CD4-positive, alpha-beta T cell treated with Interferon gamma for 1 hour (primary cell): ENCODE data around the gene OR2T6.
"Not testable (repeated sequence)": the region's sequence is repeated elsewhere in the genome, so short reads cannot be mapped to it uniquely, and the experiment has no call there.

ENCODE experiments used
- DNase-seq: peaks from one replicate; pipeline ENCODE4 v3.0.0-alpha.2; 2020

The OR2T6 gene, protein sequence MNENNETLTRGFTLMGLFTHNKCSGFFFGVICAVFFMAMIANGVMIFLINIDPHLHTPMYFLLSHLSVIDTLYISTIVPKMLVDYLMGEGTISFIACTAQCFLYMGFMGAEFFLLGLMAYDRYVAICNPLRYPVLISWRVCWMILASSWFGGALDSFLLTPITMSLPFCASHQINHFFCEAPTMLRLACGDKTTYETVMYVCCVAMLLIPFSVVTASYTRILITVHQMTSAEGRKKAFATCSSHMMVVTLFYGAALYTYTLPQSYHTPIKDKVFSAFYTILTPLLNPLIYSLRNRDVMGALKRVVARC

DNA sequence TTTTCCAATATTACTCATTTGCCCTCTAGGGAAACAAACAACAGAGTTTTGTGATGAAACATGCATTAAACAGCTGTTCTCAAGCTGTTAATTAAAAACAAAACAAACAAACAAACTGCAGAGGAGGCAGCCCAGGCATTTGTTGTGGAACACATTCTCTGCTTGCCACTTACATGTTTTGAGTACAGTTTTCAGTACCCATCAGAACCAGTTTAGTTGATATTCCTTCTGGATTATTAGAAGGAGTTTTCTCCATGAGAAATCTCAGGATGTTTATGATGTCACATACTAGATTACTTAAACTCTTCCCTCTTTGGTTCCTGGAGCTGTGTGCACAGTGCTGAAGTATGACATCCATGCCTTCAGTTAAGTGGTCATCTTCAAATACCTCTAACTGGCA, at the start of gene OR2T6:
Gene OR2T6 (plus strand): TSS at position 301 of the 400 bp plus-strand sequence. CDS start 11,863 bp downstream, outside the sequence.
- no peak for DNase-seq

DNA sequence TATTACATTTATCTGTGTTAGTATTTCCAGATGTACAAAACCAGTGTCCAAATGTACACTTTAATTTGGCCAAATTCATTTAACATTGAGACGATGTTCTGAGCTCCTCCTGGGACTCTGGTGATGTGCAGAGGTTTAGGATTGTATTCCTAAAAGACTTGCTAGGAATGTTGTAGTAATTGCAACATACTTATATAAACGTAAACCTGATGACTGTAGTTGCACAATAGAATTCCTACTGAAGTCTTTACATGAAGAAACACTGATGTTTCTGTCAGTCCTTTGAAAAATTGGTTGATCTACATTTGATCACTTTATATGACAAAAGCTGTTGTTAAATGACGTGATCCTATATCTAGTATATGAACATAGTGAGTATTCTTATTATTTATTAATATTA, 32.1 kb upstream of the OR2T6 start:
- no peak for DNase-seq

DNA sequence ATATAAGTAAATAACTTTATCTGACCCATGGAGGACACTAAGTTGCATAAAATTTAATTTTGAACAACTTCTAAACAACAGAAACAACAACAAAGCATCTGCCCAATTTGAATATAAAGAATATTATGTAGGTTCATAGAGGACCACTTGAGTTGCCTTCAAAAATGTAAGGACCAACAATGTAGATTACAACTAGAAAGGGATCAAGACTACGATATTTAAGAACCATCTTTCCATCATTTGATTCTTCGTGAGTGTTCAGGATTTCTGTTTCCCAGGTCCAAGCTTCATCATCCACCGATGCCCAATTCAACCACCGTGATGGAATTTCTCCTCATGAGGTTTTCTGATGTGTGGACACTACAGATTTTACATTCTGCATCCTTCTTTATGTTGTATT, 27.1 kb upstream of the OR2T6 start, which contains the start of gene OR14C36:
Gene OR14C36 (plus strand): TSS at position 301 of the 400 bp plus-strand sequence. CDS start 0 bp downstream, at position 301.
- no peak for DNase-seq

DNA sequence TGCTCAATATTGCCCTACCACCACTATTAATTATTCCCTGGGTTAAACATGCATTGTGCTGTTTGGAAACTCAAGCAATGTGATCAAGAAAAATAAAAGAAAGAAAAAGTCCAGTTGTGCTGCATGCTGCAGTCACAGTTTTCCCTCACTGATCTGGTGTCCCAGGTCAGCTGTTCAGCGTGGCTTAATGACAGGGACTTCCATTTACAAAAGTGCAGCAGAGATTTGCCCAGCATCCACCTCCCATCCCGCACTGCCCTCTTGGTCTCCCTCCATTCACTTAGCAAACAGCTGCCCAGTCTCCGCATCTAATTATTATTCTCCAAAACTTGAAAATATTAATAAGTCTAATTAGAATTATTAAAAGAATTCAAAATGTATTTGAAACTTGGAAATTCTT, 16.1 kb upstream of the OR2T6 start:
- DNase-seq, result no peak

DNA sequence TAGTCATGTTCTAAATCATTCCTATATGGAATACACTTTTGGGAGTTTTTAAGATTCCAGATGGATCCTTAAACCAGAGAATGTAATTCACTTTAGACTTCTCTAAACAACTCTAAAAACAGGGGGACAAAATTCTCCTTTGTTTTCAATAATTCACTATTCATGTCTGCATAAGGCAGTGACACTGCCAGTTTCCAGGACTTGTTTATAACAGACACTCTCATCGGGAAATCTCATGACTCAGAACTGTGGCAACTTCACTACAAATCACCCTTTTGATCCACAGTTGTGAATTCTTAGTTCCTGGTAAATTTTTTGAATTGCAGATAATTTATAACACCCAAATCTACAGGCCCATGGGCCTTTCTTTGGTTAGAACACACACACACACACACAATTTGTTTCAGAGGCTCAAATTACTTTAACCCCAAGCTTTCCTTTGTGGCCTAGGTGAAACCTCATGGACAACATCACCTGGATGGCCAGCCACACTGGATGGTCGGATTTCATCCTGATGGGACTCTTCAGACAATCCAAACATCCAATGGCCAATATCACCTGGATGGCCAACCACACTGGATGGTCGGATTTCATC, 14.3 kb upstream of the OR2T6 start, which contains the start of gene OR2T4:
Gene OR2T4 (plus strand): TSS at position 545 of the 595 bp plus-strand sequence. CDS start 0 bp downstream, at position 545.
- DNase-seq, result no peak

DNA sequence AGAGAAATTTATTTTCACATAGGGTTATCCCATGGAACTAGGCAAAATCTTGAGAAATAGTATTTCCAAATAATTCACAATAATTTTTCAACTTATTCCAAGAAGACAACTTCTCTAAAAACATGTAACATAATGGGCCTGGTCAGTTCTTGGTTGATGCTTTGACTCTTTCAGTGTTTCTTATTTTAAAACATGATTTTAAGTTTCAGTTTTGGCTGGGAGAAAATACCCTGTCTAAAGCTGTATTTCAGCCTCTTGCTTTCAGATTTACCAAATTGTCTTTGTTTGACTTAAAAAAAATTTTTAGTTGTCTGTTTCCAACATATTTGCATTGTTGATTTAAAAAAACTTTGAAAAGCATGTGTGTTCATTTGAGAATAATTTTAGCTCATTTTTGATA, 8.9 kb upstream of the OR2T6 start:
- DNase-seq, result no peak

DNA sequence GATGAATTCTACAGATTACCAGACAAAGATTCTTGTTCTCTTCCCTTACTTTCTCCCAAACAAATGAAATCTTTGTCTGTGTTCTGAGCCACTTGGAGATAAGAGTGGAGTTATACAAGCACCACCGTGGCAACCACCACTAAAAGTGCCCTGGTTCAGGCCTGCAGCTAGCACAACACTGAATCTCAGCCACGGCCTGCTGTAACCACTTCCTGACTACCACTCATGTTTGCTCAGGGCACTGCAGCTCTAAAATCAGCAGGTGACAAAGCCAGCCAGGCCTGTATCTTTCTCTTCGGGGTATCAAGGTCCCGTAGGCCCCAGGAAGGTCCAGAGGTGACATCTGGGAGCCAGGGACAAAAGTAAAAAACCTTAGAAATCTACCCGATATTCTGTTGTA, 3.2 kb upstream of the OR2T6 start:
- DNase-seq, result no peak

DNA sequence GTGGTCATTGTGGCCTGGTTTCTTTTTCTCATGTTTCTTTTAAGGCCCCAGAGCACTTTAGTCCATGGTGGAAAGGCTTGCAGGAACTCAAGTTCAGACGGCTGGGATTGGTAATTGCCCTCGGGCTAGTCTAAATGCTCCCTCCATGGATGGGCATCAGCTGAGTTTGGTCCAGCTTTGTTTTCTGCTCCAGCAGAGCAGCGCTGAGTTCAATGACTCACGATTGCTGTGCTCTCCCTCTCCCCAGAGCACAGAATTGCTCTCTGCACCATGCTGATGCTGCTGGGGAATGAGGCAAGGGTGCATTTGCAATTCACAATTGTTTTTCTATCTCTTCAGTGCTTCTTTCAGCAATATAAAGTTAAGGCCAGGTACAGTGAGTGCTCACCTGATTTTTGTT, 1.8 kb upstream of the OR2T6 start:
- no peak for DNase-seq

DNA sequence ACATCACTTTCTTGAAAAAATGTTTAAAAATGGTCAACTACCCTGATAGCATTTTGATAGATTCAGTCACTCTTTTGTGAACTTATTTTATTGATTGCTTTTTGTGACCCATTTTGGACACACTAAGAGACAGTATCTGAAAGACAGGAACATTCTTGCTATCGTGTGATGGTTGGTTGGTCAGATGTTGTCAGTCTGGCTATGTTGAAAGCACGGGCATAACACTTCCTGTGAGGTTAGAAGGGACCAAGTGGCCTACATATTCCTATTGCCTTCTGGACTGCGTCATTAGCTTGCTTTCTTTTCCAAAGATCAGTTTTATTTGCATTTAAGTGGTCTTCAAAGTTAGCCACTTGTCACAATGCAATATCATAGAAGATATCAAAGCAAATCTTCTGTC, 1.4 kb downstream of the OR2T6 start:
- no peak for DNase-seq

DNA sequence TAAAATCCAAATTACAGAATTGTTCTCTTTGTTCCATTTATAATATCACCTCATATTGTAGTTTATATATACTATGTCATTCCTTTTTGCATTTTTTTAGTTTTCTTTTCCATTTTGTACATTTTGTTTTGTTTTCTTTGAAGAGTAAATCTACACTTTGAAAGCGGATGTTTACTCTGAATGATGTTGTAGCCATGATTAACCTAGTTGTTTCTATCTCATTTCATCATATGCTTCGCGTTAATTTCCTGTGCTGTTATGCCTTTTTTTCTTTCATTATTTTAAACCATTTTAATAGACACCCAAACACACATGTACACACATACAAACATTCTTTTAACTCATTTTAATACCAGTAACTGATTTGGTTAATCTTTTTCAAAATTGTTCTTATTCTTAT, 5.3 kb downstream of the OR2T6 start:
- DNase-seq, result no peak

DNA sequence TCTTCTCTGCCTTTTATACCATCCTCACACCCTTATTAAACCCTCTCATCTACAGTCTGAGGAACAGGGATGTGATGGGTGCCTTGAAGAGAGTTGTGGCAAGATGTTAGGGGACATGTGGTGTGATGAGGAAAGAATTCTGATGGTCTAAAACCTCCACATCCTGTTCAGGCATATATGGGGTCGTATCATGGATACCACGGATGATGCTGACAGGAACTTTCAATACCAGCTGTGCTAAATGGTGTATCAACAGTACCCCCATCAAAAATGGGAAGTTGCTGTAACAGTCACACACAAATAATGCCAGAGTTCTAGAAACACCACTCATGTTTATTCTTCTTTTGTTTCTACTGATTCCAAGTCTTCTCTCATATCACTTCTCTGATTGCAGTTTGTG, 12.9 kb downstream of the OR2T6 start:
- no peak for DNase-seq

DNA sequence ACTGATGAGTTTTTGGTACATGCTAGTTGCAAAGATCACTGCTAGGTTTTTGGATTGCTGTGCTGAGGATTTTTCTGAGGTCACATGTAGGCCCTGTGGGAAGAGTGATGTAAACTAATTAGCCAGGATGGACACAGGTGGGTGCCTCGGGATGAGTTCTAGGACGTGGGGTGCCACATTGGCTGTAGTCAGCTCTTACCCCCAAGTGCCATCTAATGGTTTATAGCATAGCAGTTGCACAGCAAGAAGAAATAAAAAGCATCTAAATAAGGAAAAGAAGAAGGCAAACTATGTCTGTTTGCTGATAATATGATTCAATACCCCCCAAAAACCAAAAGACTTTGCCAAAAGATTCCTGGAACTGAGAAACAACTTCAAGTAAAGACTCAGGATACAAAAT, 17.5 kb downstream of the OR2T6 start:
- no peak for DNase-seq

DNA sequence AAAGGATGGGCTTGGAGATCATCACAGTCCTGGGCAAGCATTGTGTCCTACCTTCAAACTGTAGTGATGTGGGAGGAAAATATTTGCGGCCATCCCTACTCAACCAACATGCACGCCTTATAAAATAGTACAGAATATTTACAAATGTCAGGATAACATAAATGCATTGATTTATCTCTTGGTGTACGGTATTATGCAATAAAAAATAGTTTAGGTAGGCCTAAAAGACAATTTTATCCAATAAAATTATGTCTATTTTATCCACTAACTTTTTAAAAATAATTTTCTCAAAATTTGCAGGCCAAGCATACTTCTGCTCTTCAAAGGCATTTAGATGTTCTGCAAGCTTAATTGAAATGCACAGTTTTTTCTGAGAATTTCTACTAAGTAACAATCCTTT, 27.2 kb downstream of the OR2T6 start, which contains the start of gene OR2T1:
Gene OR2T1 (plus strand): TSS at position 301 of the 400 bp plus-strand sequence. CDS start 3,100 bp downstream, outside the sequence.
- no peak for DNase-seq

DNA sequence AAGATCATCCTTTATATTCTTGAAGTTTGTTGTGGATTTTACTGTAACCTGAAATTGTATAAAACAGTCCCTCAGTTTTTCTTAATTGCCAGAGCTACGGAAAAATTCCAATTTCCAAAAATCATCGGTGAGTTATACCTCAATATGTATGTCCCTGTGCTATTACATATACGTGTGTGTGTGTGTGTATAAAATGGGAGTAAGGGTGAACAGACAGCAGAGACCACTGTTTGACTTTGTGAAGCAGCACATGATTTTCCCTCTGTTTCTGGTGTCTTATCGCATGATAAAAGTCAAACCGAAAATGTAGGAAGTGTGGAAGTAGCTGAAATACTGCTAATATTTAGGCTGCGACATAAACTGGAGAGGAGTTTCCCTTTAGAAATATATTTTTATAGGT, 28.5 kb downstream of the OR2T6 start:
- DNase-seq, result no peak

DNA sequence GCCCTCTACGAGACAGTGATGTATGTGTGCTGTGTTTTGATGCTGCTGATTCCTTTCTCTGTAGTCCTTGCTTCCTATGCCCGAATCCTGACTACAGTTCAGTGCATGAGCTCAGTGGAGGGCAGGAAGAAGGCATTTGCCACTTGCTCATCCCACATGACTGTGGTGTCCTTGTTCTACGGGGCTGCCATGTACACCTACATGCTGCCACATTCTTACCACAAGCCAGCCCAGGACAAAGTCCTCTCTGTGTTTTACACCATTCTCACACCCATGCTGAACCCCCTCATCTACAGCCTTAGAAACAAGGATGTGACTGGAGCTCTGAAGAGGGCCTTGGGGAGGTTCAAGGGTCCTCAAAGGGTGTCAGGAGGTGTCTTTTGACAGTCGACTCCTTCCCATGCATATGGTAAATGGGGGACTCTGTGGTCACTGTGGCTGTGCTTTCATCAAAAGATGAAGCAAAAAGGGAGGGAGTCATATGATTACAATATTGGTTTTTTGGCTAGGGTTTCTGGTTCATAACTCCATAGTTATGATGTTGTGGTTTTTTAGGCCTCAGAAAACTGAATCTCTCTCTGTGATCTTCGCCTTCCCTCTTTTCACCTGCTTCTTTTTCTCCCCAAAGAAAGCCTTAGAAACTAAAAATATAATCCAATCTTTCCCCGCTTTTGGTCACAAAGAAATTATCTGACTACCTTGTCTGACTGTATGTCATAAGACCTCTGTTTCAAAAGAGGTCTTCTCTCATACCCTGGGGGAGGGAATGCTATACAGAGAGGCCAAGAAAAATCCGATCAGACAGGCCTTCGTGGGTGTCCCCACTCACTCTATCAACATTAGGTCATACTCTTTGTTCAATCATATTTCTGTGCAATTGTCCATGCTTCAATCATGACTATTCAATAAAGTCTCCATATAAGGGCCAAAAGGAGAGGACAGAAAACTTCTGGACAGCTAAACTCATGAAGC, 31.5 kb downstream of the OR2T6 start:
- no peak for DNase-seq

DNA sequence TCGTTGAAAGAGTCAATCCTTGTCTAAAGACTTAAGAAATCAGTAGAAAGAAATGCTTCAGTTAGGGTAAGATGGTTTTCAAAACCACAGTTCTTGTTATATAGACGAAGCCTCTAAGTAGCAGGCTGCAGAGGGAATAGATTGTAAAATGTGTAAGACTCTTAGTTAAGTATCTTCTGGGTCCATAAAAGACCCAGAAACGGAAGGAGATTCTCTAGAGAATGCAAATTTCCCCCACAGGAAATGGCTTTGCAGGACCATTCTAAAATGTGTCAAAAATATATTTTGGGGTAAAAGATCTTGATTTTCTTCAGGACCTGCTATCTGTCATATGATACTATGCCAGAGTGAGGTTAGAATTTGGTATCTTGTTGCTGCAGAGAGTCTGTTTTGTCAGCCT, 40.7 kb downstream of the OR2T6 start:
- no peak for DNase-seq

DNA sequence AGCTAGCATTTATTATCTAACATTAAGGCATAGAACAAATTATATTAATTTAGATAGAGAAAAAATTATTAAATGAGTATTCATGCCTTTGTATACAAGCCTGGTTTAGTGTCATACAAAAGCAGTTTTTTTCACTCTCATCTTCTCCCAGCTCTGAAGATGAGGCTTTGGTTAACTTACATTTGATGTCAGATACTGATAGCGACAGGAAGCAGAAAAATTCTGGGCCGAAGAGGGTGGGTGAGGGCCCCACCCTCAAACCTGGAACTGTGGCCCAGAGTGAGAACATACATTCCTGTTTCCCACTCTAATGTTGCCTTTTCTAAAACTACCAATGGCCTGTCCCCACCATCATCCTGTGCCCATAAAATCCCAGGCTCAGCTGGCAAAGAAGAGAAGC, 42.3 kb downstream of the OR2T6 start:
- DNase-seq, result no peak

DNA sequence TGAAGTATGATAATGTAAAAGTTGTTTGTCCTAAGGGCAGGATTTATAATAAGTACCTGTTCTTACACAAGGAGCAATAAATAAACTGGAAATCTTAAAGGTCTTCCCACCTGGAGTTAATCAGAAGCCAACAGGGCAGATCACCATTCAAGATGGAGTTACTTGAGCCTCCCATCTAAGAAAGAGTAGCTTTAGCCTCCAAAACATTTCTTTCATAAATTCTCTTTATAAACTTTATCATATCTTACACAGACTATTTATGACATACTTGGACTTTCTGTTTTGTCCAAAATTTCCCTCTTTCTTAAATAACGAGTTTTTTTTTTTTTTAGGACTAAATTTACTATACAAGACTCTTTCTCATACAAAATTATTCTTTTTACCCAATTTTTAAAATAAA, 45.8 kb downstream of the OR2T6 start:
- DNase-seq, result no peak

DNA sequence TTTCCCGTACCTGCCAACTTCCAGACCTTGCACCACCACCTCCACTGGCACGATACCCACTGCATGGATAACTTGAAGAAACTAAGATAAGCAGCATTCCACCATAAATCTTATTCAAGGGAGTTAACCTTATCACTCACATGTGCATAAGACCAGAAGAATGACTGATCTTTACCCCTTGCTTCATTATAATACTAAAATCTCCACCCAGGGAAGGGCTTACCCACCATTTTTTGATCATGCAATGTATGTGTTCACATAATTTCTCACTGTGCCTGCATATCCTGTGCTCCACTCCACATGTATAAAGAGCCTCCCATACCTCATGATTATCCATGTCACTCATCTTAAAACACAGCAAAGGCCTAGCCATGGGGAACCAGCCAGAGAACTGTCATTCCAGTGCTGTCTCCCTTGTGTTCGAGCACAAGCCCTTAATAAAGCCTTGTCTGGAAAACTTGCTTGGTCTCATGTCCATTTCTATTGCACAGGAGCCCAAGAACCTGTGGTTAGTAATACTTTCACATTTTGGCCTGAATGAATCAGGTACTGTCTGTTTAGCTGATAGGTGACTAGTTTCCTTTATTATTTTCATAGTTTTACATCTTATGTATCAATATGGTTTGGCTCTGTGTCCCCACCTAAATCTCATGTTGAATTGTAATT, 52.1 kb downstream of the OR2T6 start:
- not testable (repeated sequence) for DNase-seq

DNA sequence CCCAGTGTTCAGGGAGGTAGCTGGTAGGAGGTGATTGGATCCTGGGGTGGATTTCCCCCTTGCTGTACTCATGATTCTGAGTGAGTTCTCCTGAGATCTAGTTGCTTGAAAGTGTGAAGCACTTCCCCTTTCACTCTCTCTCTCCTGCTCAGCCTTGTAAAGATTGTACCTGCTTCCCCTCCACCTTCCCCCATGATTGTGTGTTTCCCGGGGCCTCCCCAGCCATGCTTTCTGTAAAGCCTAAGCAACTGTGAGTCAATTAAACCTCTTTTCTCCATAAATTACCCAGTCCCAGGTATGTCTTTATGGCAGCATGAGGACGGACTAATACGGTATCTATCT, 52.6 kb downstream of the OR2T6 start:
- not testable (repeated sequence) for DNase-seq

DNA sequence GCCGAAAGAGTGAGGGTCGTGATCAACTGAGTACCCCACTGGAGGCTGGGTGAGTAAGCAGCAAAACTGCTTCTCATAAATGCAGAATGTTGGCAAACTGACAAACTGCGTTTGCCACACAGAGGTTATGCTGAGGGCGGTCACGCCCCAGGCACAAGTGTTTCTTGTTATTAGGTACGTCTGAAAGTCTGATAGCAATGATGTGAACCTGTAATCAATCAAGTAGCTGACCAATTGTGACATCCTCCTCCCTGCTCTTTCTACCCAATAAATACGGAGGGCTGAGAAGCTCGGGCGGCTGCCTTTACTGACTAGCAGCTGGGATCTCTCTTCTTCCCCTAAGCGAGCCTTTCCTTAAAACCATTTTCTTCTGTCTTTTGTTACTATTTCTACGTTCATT, 56.1 kb downstream of the OR2T6 start:
- DNase-seq, result not testable (repeated sequence)

DNA sequence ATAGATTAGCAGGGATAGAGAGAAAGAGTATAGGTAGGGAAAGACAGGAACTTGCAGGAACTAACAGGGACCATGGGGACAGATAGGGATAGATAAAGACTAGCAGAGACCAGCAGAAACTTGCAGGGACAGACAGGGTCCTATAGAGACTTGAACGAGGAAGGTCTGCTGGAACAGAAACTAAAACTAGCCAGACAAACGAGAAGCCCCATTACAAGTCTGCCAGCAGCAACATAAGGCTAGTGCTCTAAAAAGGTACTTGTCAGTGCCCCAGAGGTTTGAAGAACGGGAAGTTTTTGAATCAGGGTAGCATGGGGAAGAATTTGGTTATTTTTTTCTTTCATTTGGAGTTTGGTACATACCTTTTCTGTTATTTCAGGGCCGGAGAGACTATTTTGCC, 56.7 kb downstream of the OR2T6 start:
- not testable (repeated sequence) for DNase-seq
